Ishikawa (cell line): ENCODE results near the gene NSMCE1.

Source experiments
- CEBPB ChIP-seq: IDR thresholded peaks from 2 replicates; pipeline ENCODE4 v1.6.1; 2012
- CREB1 ChIP-seq: IDR thresholded peaks from 2 replicates; pipeline ENCODE4 v1.6.1; 2012; ENCODE audit warnings: low read depth
- EGR1 ChIP-seq: IDR thresholded peaks from 2 replicates; pipeline ENCODE4 v1.6.1; 2012
- EP300 ChIP-seq: IDR thresholded peaks from 2 replicates; pipeline ENCODE4 v1.6.1; 2012; ENCODE audit warnings: borderline replicate concordance
- FOXM1 ChIP-seq: IDR thresholded peaks from 2 replicates; pipeline ENCODE4 v1.6.1; 2012; ENCODE audit warnings: low read depth, borderline replicate concordance
- NFIC ChIP-seq: IDR thresholded peaks from 2 replicates; pipeline ENCODE4 v1.6.1; 2012
- RAD21 ChIP-seq: IDR thresholded peaks from 2 replicates; pipeline ENCODE4 v1.6.1; 2012; ENCODE audit warnings: low read depth
- TAF1 ChIP-seq: IDR thresholded peaks from 2 replicates; pipeline ENCODE4 v1.6.1; 2012; ENCODE audit warnings: low read depth, mild to moderate bottlenecking
- TCF12 ChIP-seq: IDR thresholded peaks from 2 replicates; pipeline ENCODE4 v1.6.1; 2012; ENCODE audit warnings: low read depth
- TEAD4 ChIP-seq: IDR thresholded peaks from 2 replicates; pipeline ENCODE4 v1.6.1; 2012
- YY1 ChIP-seq: IDR thresholded peaks from 2 replicates; pipeline ENCODE4 v1.6.1; 2012; ENCODE audit warnings: low read depth
- ZBTB7A ChIP-seq: IDR thresholded peaks from 2 replicates; pipeline ENCODE4 v1.6.1; 2012; ENCODE audit warnings: low read depth
- TF ChIP-seq, protein P1 (sequence below): IDR thresholded peaks from 2 replicates; pipeline ENCODE4 v1.6.1; 2012
- TF ChIP-seq, protein P2 (sequence below): IDR thresholded peaks from 2 replicates; pipeline ENCODE4 v1.6.1; 2012
- TF ChIP-seq, protein P3 (sequence below): IDR thresholded peaks from 2 replicates; pipeline ENCODE4 v1.6.1; 2012; ENCODE audit warnings: low read depth, mild to moderate bottlenecking

The NSMCE1 gene

DNA sequence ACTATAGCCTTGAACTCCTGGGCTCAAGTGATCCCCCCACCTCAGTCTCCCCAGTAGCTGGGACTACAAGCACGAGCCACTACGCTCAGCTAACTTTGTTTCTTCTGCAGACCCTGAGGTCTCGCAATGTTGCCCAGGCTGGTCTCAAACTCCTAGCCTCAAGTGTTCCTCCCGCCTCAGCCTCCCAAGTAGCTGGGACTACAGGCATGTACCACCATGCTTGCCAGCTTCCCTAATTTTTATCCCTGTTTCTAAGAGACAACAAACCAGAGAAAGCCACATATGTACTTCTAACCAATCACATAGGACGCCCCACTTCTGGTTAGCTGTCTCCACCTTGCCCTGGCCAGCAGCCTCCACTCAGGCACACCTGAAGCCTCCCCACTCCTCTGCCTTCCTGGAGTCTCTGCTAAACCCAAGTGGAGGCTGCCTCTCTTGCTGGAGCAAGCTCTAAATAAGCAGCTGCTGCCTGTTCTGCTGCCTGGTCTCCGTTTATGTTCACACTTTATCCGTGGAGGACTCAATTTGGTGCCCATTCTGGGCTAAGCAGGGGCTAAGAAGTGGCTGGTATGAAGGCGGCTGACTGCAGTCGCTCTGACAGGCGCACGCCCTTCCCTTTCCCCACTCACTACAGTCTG is 24.7 kb downstream of the NSMCE1 start:
- TF ChIP-seq YY1 = no peak
- TF ChIP-seq FOXM1 = no peak
- TF ChIP-seq TEAD4 = no peak
- TF ChIP-seq CEBPB = no peak
- TF ChIP-seq, protein P1, sequence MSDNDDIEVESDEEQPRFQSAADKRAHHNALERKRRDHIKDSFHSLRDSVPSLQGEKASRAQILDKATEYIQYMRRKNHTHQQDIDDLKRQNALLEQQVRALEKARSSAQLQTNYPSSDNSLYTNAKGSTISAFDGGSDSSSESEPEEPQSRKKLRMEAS = no peak
- no peak for TF ChIP-seq RAD21

DNA sequence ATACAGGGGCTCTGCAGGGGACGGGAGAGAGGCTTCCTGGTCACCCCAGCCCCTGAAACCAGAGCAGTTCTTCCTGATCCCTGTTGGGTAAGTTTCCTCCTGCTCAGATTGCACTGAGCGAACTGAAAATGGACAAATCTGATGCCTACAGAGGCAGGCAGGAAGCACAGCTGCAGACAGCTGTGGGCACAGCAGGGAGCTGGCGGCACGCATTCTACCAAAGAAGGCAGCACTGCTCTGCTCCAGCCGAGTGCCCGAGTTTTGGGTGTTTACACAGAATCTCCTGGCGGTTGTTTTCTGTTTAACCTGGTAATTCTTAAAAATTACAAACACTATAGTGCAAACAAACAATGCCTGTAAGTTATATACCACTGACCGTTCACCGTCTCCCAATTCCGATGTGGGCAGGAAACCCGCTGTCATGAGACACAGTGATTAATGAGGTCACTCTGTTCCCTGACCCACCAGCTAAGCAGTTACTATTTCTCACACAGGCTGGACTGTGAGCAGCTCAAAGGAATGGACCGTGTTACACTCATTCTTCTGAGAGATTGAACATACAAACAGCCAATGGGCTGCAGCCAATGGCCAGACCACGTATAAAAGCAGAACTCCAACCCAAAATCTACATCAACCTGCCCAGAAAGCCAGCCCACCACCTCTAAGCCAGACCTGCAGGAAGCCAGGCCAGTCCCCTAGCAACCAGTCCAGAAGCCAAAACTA is 25.5 kb downstream of the NSMCE1 start:
- TF ChIP-seq, protein P1 = peak; percentile 71
- TF ChIP-seq CREB1 = no peak
- TF ChIP-seq EP300 = peak; percentile 72
- TF ChIP-seq TEAD4 = peak; percentile 66
- peak; percentile 90 for TF ChIP-seq TCF12
- TF ChIP-seq, protein P2, sequence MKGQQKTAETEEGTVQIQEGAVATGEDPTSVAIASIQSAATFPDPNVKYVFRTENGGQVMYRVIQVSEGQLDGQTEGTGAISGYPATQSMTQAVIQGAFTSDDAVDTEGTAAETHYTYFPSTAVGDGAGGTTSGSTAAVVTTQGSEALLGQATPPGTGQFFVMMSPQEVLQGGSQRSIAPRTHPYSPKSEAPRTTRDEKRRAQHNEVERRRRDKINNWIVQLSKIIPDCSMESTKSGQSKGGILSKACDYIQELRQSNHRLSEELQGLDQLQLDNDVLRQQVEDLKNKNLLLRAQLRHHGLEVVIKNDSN = peak; percentile 17; the same call in 1 of the 2 replicates
- TF ChIP-seq RAD21 = no peak
- TF ChIP-seq, protein P3, sequence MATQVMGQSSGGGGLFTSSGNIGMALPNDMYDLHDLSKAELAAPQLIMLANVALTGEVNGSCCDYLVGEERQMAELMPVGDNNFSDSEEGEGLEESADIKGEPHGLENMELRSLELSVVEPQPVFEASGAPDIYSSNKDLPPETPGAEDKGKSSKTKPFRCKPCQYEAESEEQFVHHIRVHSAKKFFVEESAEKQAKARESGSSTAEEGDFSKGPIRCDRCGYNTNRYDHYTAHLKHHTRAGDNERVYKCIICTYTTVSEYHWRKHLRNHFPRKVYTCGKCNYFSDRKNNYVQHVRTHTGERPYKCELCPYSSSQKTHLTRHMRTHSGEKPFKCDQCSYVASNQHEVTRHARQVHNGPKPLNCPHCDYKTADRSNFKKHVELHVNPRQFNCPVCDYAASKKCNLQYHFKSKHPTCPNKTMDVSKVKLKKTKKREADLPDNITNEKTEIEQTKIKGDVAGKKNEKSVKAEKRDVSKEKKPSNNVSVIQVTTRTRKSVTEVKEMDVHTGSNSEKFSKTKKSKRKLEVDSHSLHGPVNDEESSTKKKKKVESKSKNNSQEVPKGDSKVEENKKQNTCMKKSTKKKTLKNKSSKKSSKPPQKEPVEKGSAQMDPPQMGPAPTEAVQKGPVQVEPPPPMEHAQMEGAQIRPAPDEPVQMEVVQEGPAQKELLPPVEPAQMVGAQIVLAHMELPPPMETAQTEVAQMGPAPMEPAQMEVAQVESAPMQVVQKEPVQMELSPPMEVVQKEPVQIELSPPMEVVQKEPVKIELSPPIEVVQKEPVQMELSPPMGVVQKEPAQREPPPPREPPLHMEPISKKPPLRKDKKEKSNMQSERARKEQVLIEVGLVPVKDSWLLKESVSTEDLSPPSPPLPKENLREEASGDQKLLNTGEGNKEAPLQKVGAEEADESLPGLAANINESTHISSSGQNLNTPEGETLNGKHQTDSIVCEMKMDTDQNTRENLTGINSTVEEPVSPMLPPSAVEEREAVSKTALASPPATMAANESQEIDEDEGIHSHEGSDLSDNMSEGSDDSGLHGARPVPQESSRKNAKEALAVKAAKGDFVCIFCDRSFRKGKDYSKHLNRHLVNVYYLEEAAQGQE = no peak
- no peak for TF ChIP-seq TAF1
- peak; percentile 48 for TF ChIP-seq CEBPB
- TF ChIP-seq NFIC = peak; percentile 63
- no peak for TF ChIP-seq EGR1
- TF ChIP-seq ZBTB7A = no peak
- TF ChIP-seq YY1 = no peak
- no peak; the same call in 1 of the 2 replicates for TF ChIP-seq FOXM1

DNA sequence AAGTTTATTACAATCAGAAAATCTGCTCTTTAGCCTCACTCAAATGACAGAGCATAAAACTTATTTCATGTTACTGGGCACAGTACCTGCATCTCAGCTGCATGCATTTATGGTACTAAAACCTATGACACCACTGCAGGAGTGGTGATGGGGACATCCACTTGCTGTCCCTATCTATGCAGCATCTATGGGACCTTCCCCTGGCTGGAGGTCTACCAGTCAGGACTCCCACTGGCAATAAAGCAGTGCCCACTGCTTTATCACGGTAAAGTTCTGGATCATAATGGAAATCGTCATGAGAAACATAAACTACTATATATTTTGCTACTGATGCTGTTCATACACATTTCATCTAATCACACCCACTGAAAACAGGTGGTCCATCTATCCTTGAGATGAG is 26.2 kb downstream of the NSMCE1 start:
- no peak for TF ChIP-seq EP300
- TF ChIP-seq, protein P2 = no peak
- TF ChIP-seq TEAD4 = no peak
- TF ChIP-seq TAF1 = no peak
- TF ChIP-seq RAD21 = no peak
- TF ChIP-seq EGR1 = no peak
- TF ChIP-seq CEBPB = no peak

DNA sequence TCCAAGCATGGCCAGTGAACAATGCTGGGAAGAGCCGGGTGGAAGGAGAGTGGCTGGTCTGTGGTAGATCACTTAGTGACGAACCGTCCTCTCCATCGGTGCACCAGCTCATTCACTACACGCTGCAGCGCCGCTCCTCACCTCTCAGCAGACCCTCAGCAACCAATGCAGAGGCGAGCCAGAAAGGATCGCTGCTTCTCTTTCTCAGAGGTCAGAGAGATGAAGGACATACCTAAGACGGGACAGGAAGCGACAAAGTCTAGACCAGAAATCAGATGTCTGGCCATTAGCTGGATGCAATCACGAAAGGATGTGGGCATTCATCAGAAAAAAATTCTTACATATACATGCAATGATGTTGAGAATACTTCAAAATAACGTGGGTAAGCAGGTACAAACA is 26.9 kb downstream of the NSMCE1 start:
- no peak for TF ChIP-seq ZBTB7A
- no peak for TF ChIP-seq YY1
- TF ChIP-seq TAF1 = no peak
- no peak for TF ChIP-seq TCF12
- TF ChIP-seq, protein P1 = no peak
- no peak for TF ChIP-seq NFIC
- TF ChIP-seq TEAD4 = no peak
- TF ChIP-seq FOXM1 = no peak
- TF ChIP-seq CREB1 = no peak
- no peak for TF ChIP-seq CEBPB
- TF ChIP-seq, protein P3 = no peak
- TF ChIP-seq, protein P2 = no peak
- TF ChIP-seq RAD21 = no peak

DNA sequence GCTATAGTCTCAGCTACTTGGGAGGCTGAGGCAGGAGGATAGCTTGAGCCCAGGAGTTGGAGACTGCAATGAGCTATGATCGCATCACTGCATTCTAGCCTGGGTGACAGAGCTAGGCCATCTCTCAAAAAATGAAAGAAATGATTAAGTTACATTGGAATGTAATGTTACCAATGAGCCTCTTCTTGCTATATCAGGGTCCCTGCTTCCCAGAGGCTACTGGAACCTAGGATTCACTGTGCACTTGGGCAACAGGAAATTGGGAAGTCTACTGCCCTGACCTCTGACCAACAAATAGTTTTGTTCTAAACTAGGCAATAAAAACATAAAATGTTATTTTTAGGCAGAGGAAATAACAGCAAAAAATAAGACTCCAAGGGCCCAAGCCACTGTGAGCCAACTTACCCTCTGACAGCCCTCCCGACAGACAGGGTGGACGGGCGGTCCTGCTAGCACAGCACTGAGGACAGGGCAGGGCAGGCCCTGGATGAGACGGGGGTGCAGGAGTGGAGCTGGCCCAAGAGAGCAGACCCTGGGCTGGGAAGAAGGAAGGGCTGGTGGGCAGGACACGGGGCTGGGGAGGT is 27.5 kb downstream of the NSMCE1 start:
- TF ChIP-seq EGR1 = no peak
- TF ChIP-seq YY1 = no peak
